A673 (cell line): Measurements from ENCODE around the gene SORCS3. TPM values are rescaled to one million over a fixed set of nuclear protein-coding genes. Genes with fewer than 3 reads are reported as not detected.

Experiments
- BruUV-seq: library from RNA; stranded (reverse); fragments of 400-500 nt; replicated peaks from 2 replicates; lab custom pipeline; 2021; lab: Mats Ljungman, UMichigan
- CTCF ChIA-PET: fragments of 300-600 bp; sonication (Branson Sonifier 250); formaldehyde crosslinking; loops from one replicate; lab custom pipeline; 2022; ENCODE audit warnings: antibody characterized with exemption; lab: Charles Lee
- POLR2A ChIA-PET: fragments of 300-600 bp; sonication (Branson Sonifier 250); formaldehyde crosslinking; loops from one replicate; lab custom pipeline; 2022; ENCODE audit warnings: antibody characterized with exemption; ENCODE audit not compliant: low non-redundant PET; lab: Charles Lee
- DNase-seq: peaks from one replicate; pipeline ENCODE4 v3.0.0-alpha.2; 2015; ENCODE audit warnings: low spot score
- H3K27ac ChIP-seq: fragments of 200-600 bp; sonication (generic); 2 replicates; pipeline ENCODE4 v1.5.1; 2016; ENCODE audit warnings: mixed run types, low read depth, mild to moderate bottlenecking, mixed read lengths, antibody characterized with exemption, low read length; ENCODE audit not compliant: poor library complexity, severe bottlenecking
- H3K27me3 ChIP-seq: fragments of 200-600 bp; sonication (generic); replicated peaks from 2 replicates; pipeline ENCODE4 v1.6.1; 2017; ENCODE audit warnings: mixed run types, low read depth, mild to moderate bottlenecking, mixed read lengths, antibody characterized with exemption, low read length; ENCODE audit not compliant: insufficient read depth, poor library complexity
- H3K36me3 ChIP-seq: fragments of 200-600 bp; sonication (generic); 2 replicates; pipeline ENCODE4 v1.6.1; 2016; ENCODE audit warnings: mixed run types, mild to moderate bottlenecking, mixed read lengths, antibody characterized with exemption, low read length; ENCODE audit not compliant: insufficient read depth, poor library complexity, severe bottlenecking
- H3K4me1 ChIP-seq: fragments of 200-600 bp; sonication (generic); 2 replicates; pipeline ENCODE4 v1.6.1; 2017; ENCODE audit warnings: mixed run types, mild to moderate bottlenecking, mixed read lengths, antibody characterized with exemption, low read length; ENCODE audit not compliant: insufficient read depth, poor library complexity, severe bottlenecking
- H3K4me3 ChIP-seq: fragments of 200-600 bp; sonication (generic); 2 replicates; pipeline ENCODE4 v1.5.1; 2016; ENCODE audit warnings: low read depth, mixed run types, mild to moderate bottlenecking, mixed read lengths, low read length; ENCODE audit not compliant: poor library complexity, severe bottlenecking
- H3K9me3 ChIP-seq: fragments of 200-600 bp; sonication (generic); 2 replicates; pipeline ENCODE4 v1.6.1; 2016; ENCODE audit warnings: mixed run types, low read depth, mild to moderate bottlenecking, mixed read lengths, antibody characterized with exemption, low read length; ENCODE audit not compliant: poor library complexity, severe bottlenecking
- EZH2 ChIP-seq: fragments of 200-600 bp; sonication (generic); IDR thresholded peaks from 2 replicates; pipeline ENCODE4 v1.6.1; 2017; ENCODE audit warnings: borderline replicate concordance, low read depth, mild to moderate bottlenecking, mixed read lengths, antibody characterized with exemption, low read length; ENCODE audit not compliant: poor library complexity, severe bottlenecking
- intact Hi-C: fragments of 100-400 bp; cut with micrococcal nuclease; formaldehyde crosslinking; loops from one replicate; pipeline ENCODE4 v1.10.0; 2022; ENCODE audit not compliant: unreplicated experiment
- total RNA-seq: library from RNA; stranded (reverse); gene quantifications from 2 replicates; pipeline ENCODE4 v1.2.3, GENCODE V29; 2021
- TF ChIP-seq, protein P1 (sequence below): fragments of 300-800, 200-600 bp; sonication (generic); conservative IDR thresholded peaks from 2 replicates; pipeline ENCODE4 v1.5.1; 2017; ENCODE audit warnings: low read depth, mild to moderate bottlenecking, antibody characterized with exemption, low read length, moderate library complexity, mixed read lengths

SORCS3 gene
- total RNA-seq, 1 experiment from 2014 or later = not detected

DNA sequence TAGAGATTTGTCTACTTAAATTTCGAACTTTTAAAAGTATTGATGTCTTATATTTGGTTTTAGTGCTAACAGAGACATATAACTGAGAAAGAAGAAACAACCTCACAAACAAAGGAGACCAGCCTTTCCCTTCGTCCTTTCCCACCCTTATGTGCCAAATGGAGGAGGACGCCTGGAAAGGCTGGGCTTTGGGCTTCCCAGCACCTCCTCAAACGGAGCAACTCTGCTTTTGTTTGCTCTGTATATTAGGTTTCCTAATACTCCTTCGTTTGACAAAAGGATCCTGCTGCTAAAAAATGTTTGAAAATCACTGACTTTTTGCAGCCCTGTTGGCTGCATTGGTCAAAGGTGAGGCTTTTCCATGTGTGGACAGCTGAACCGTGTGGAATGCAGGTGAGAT is 471.8 kb downstream of the SORCS3 start:
- CTCF ChIA-PET = no interaction called here
- BruUV-seq = no TSS peak

GRCh38 chr10:105113666-105114065 is 472.6 kb downstream of the SORCS3 start:
- POLR2A ChIA-PET = no interaction called here
- Histone ChIP-seq H3K27ac (no peak overlapping the region), H3K9me3 (no peaks in the 10 kb centered on the region), H3K27me3 (peaks cover 53% of the 10 kb centered on the region), H3K4me1 (no peaks in the 10 kb centered on the region), H3K4me3 (no peak overlapping the region), H3K36me3 (no peaks in the 10 kb centered on the region)
- CTCF ChIA-PET = no interaction called here
- TF ChIP-seq, protein P1, sequence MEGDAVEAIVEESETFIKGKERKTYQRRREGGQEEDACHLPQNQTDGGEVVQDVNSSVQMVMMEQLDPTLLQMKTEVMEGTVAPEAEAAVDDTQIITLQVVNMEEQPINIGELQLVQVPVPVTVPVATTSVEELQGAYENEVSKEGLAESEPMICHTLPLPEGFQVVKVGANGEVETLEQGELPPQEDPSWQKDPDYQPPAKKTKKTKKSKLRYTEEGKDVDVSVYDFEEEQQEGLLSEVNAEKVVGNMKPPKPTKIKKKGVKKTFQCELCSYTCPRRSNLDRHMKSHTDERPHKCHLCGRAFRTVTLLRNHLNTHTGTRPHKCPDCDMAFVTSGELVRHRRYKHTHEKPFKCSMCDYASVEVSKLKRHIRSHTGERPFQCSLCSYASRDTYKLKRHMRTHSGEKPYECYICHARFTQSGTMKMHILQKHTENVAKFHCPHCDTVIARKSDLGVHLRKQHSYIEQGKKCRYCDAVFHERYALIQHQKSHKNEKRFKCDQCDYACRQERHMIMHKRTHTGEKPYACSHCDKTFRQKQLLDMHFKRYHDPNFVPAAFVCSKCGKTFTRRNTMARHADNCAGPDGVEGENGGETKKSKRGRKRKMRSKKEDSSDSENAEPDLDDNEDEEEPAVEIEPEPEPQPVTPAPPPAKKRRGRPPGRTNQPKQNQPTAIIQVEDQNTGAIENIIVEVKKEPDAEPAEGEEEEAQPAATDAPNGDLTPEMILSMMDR = no peak
- no peak for TF ChIP-seq EZH2
- no TSS peak for BruUV-seq
- intact Hi-C loops = no loop called here
- DNase-seq = no peak

More for the DNA sequence above, 471.8 kb downstream of the SORCS3 start:
- Histone ChIP-seq H3K9me3 (no peaks in the 10 kb centered on the region), H3K36me3 (no peaks in the 10 kb centered on the region), H3K4me1 (no peaks in the 10 kb centered on the region), H3K4me3 (no peak overlapping the region), H3K27ac (no peak overlapping the region), H3K27me3 (peaks cover 61% of the 10 kb centered on the region)
- intact Hi-C loops = no loop called here
- DNase-seq = no peak
- TF ChIP-seq, protein P1 = no peak
- TF ChIP-seq EZH2 = no peak
- POLR2A ChIA-PET = no interaction called here

GRCh38 chr10:105121743-105122142 is 480.7 kb downstream of the SORCS3 start:
- Histone ChIP-seq H3K4me1 (no peaks in the 10 kb centered on the region), H3K27me3 (peaks cover 34% of the 10 kb centered on the region), H3K36me3 (no peaks in the 10 kb centered on the region), H3K9me3 (no peaks in the 10 kb centered on the region), H3K27ac (no peak overlapping the region), H3K4me3 (no peak overlapping the region)
- no TSS peak for BruUV-seq
- CTCF ChIA-PET = no interaction called here
- intact Hi-C loops = no loop called here
- no peak for TF ChIP-seq EZH2
- TF ChIP-seq, protein P1 = no peak
- POLR2A ChIA-PET = no interaction called here
- peak; percentile 3 for DNase-seq
